A549 (cell line): ENCODE data around the gene CBY1.

Experiments used
- ATOH8 ChIP-seq: fragments of 250-450 bp; sonication (Bioruptor Pico); IDR thresholded peaks from 2 replicates; pipeline ENCODE4 v1.5.0; 2020; ENCODE audit warnings: low read depth, mild to moderate bottlenecking, moderate library complexity
- CTCF ChIP-seq: fragments of >200 bp; sonication (Bioruptor Twin); formaldehyde crosslinking; IDR thresholded peaks from 3 replicates; pipeline ENCODE4 v1.5.1; 2016
- GATA3 ChIP-seq: IDR thresholded peaks from 2 replicates; pipeline ENCODE4 v1.6.1; 2012; ENCODE audit warnings: borderline replicate concordance
- HMGXB4 ChIP-seq: fragments of 250-450 bp; sonication (Bioruptor Pico); IDR thresholded peaks from 2 replicates; pipeline ENCODE4 v1.5.0; 2021; ENCODE audit warnings: mild to moderate bottlenecking, moderate library complexity, borderline replicate concordance
- KDM1A ChIP-seq: fragments of 200-600 bp; sonication (generic); IDR thresholded peaks from 2 replicates; pipeline ENCODE4 v1.6.1; 2016; ENCODE audit warnings: low read depth, mild to moderate bottlenecking
- NFE2L2 ChIP-seq: fragments of 150-350 bp; conservative IDR thresholded peaks from 2 replicates; pipeline ENCODE4 v1.6.1; 2014; ENCODE audit warnings: low read length
- NR3C1 ChIP-seq: fragments of >200 bp; sonication (Bioruptor Twin); formaldehyde crosslinking; IDR thresholded peaks from 3 replicates; pipeline ENCODE4 v1.6.1; 2017
- SMC3 ChIP-seq: fragments of >200 bp; sonication (Bioruptor Twin); formaldehyde crosslinking; IDR thresholded peaks from 3 replicates; pipeline ENCODE4 v1.6.1; 2018; ENCODE audit warnings: inconsistent platforms
- SREBF2 ChIP-seq: fragments of 450-650 bp; IDR thresholded peaks from 2 replicates; pipeline ENCODE4 v1.6.1; 2014; ENCODE audit warnings: mild to moderate bottlenecking, moderate library complexity
- ZC3H11A ChIP-seq: fragments of 450-650 bp; IDR thresholded peaks from 2 replicates; pipeline ENCODE4 v1.6.1; 2014; ENCODE audit warnings: antibody characterized with exemption, mild to moderate bottlenecking
- ZFP36 ChIP-seq: fragments of 450-650 bp; IDR thresholded peaks from 2 replicates; pipeline ENCODE4 v1.6.1; 2014; ENCODE audit warnings: borderline replicate concordance; ENCODE audit not compliant: partially characterized antibody
- TF ChIP-seq, protein P1 (sequence below): fragments of 450-650 bp; IDR thresholded peaks from 2 replicates; pipeline ENCODE4 v1.6.1; 2014; ENCODE audit warnings: antibody characterized with exemption

DNA sequence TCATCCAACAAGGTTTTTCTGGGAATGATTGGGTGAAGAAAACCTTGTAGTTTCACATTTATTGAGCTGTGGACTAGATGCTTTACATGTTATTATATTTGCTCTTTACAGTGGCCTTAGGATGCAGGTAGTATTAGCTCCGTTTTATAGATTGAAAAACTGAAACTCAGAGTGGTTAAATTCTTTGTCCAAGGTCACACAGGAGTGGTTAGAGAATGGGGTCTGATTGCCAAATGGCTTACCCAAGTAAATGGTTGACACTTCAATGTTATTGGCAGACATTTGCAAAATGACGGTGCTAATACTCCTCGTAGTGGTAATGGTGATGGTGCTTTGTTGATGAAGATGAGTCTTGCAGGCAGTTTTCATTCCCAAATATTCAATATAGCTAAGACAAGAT, 51.5 kb downstream of the CBY1 start:
- TF ChIP-seq CTCF (no peak), NFE2L2 (no peak), ZC3H11A (no peak), ZFP36 (no peak), HMGXB4 (no peak), SREBF2 (no peak), SMC3 (no peak), GATA3 (no peak), NR3C1 (no peak), KDM1A (no peak), ATOH8 (no peak)
- TF ChIP-seq, protein P1, sequence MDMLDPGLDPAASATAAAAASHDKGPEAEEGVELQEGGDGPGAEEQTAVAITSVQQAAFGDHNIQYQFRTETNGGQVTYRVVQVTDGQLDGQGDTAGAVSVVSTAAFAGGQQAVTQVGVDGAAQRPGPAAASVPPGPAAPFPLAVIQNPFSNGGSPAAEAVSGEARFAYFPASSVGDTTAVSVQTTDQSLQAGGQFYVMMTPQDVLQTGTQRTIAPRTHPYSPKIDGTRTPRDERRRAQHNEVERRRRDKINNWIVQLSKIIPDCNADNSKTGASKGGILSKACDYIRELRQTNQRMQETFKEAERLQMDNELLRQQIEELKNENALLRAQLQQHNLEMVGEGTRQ = no peak
